Stimulated activated CD8-positive, alpha-beta memory T cell treated with anti-CD3 and anti-CD28 coated beads, Interleukin-7, amount 100 ng/mL, for 48 hours (primary cell): Measurements from ENCODE around the gene KLHDC8B.

ENCODE experiments used
- DNase-seq, 2 donors: peaks; one replicate each; pipeline ENCODE4 v3.0.0-alpha.2; 2020; ENCODE audit warnings: low read depth in 1 of 2; ENCODE audit errors: extremely low read depth in 1 of 2

KLHDC8B gene

DNA sequence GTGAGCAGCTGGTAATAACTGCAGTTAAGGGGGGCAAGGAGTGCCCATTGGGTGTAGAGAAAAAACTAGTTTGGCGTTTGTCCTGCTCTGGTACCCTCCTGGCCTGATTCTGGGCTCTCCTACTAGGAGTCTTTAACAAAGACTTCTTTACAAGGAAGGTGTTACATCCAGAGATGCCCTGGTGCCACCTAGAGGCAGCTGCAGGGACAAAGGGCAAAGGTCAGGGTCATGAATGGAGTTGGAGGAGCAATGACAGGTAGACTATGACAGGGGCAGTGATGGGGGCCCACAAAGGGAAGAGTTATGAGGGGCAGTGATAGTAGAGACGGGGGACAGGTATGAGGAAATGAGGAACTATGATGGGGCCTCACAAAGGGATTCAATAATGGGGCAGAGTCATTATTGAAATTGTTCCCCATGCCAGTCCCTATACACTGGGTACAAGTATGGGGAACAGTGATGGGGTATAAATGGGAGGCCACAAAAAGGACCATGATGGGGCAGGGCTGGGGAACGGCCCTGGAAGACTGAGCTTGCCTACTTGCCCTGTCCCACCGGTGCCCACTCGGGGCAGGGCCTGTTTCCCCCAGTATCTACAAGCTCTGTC is 13.2 kb upstream of the KLHDC8B start:
- DNase-seq, result peak in 1 of 2 donors; percentile 44

DNA sequence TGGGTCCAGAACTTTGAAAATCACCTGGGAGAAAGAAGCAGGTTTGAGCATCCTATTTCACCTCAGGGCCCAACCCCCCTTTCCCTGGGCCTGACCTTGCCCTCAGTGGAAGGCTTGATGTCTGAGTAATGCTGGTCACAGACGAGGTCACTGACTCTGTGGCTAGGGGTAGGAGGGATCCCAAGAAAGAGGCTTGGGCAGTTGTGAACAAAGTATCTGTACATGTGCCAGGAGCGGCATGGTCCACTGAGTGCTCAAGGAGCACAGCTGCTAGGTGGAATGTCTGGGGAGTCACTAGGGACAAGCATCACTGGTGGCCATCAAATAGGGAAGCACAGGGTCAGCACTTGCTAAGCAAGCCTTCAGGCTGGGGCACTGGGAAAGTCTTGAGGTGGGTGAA is 12.6 kb upstream of the KLHDC8B start:
- DNase-seq, result no peak

DNA sequence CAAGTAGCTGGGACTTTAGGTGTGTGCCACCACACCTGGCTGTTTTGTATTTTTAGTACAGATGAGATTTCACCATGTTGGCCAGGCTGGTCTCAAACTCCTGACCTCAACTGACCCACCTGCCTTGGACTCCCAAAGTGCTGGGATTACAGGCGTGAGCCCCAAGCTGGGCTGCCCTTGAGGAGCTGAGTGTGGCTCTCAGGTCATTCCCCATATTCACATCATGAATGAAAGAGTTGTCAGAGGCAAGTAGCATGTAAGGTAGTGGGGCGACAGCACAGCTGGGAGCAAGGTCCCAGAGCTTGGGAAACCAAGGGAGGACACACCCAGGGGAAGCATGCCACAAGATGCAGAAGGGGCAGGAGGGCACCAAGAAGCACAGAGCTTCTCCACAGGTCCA is 10.2 kb upstream of the KLHDC8B start:
- DNase-seq, result no peak

DNA sequence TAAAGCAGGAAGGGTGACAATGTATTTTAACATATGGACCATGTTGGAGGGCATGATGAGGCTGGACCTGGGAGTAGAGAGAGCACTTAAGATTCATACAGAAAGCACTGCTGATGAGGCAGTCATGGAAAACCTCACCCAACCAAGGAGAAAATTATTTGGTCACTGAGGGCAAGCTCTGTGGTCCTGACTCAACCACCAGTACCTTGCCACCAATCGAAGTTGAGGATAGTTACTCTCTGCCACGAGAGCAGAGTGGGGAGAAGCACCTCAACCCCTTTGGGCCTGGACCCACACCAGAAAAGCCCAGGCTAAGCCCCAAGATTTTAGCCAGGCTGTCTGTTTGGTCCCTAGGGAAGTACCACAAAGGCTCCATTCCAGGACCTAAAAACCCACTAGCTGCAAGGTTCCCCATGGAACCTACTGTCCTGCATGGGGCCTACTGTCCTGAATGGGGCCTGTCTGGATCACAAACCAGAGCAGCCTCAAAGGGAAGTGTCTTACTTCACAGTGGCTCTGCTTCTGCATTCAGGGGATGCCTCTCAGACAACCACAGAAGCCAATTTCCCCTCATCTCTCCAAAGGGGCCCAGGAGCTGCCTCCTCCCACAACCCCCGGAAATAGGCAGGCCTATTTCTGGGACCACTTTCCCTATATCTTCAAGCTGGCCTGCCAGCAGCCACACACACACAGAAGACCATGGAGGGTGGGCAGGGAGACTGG is 9.4 kb upstream of the KLHDC8B start:
- peak in 1 of 2 donors; percentile 39 for DNase-seq

DNA sequence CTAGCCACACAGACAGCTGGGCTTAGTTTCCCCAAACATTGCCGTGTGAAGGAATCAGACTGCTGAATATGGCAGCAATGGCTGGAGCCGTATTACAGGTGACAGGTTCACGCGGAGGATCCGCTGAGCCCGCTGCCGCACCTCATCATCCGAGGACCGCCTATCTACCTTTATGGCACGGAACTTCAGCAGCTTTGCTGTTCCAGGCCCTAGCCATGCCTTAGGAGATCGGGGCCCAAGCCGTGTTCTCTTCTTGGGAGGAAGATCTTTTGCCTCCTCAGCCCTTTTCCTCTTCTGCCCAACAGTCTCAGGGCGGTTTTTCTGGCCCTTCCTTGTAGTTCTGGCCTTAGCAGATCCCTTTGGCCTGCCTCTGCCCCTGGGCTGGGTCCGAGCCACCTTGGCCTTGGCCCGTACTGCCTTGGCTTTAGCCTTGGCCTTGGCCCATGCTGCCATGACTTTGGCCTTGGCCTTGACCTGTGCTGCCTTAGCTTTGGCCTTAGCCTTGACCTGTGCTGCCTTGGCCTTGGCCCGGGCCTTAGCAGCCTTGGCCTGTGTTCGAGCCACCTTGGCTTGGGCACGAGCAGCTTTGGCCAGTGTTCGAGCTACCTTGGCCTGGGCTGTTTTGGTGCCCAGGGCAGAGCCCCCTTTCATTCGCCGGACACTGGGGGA is 8.5 kb upstream of the KLHDC8B start:
- DNase-seq, result no peak

DNA sequence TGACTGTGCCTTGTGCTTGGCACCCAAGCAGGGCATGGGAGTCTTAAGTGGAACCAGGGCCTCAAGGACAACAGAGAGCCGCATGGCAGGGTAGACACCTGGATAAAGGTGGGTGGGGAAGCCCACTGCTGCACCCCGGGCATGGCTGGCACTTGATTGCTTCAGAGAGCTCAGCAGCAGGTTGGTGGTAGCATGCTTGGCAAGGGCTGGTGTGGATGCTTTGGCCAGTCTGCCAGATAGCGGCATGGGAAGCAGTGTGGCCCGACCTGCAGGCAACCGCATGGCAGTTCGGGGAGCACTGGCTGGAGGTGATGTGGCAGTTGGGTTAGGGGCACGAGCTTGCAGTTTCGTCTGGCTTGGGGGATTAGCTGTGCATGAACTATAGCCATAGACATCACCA is 7.8 kb upstream of the KLHDC8B start:
- DNase-seq, result no peak

DNA sequence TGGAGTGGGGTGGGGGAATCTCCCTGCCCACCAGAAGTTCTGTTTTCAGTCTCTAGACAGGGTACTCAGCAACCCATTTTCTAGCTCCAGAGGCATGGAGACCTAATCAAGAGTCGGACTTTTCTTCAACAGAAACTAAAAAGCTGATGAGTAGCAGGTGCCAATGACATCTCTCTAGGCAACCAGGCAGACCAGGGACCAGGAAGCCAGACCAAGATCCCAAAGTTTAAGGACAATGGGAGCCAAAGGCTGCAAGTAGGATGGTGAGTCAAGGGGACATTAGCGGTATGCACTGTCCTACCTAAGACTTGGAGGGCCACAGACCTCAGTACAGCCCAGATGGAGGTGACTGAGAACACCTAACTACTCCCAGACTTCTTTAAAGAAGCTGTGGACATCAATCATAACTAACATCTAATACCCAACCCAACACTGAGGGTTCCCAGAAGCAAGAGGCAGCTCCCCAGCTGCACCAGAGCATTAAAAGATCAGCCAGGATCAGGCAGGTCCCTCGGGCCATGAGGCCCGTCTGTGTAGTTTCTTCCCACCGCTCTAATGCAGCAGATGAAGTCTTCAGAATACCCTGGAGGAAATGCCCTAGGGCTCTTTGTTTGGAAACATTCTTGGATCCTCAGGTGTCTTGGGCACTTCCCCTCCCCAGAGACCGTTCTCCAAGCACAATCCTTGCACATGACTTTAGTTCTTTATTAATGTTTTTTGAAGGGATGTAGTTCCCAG is 6.2 kb upstream of the KLHDC8B start:
- no peak for DNase-seq

DNA sequence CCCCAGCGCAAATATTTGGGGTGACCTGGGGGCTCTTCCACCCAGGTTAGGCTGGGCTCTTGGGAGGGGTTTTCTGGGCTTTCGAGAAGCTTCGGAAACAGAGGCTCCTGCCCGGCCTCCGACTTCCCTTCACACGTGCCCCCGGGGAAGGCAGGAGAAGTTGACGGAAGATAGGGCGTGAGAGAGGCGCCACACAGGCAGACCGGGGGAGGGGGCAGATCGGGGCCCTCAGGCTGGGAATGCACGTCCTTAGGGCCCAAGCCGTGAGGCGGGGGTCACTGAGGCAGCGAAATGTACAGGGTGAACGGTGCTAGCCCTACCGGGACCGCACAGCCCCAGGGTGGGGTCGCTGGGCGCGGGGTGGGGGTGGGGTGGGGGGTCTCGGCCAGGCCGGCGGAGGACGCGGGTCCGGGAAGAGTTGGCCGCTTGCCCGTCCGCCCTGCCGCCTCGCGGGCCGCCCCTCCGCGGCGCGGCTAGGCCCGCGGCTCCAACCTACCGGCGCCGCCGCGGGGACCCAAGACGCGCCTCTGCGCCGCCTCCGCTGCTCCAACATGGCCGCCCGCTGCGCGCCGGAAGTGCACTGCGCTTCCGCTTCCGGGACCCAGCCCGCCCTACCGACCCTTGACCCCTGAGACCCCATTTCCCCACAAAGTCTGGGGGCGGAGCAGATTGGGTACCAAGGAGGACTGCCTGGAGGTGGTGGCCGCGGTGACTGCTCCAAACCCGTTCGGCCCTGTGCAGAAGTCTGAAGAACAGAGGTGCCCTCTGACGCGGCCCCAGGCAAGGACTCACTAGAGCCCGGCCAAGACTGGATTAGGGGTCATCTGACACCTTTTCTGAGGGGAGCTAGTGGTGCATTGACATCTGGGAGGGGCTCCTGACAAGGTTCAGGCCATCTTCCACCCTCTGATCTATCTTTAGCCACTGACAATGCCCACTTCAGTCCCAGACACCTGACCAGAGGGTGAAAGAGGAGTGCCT is 5.3 kb upstream of the KLHDC8B start, which contains the start of gene CCDC71:
Gene CCDC71 (minus strand): TSS at position 561 of the 981 bp plus-strand sequence. CDS start 2,123 bp downstream, outside the sequence.
- peak; percentile 56 to 62 for DNase-seq

DNA sequence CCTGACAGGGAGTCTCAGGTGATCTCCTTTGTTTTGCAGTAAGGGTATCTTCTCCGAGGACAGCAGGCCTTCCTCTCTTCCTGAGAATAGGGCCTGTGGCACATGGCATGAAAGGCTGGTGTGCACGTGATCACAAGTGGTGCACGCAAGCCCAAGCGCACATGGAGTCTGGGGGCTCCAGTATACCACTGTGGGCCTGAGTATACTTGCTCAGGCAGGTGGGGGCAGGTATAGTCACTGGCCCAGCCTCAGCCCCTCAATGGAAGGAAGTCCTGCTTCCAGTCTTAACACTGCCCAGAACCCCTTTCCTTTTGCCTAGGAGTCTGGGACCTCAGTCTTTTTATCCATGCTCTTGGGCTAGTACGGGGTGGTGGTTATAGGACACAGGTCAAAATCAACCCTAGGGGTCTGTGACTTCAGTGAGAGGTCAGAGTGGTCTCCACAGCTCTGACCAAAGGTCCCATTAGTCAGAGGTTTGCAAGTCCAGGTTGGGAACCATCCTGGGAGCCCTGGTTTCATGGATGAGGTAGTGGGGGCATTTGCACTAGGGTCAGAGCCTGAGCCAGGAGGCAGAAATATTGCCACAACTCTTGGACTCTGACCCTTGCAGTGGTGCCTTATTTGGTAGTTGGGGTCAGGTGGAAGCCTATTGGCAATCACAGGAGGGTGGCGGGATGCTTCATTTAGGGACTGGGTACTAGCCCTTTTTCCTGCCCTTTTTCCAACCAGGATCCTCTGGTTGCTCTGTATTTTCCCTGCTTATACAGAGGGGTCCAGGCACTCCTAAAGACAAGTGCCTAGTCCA is 4.4 kb upstream of the KLHDC8B start:
- no peak for DNase-seq

DNA sequence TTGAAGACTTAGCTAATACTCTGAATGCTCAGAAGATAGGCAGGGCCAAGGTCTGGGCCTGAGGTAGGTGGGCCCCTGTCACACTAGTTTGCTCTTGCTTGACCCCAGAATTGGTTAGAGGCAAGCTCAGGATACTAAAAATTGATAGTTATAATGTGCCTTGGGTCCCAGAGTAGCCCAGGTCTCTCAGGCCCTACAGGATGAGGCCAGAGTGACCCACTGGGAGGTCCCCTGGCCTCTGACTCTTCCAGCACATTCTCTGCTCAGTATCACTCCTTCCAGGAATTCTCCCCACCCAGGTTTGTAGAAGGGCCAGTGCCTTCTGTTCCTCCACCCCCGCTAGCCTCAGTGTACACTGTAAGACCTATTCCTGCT is 667 bp upstream of the KLHDC8B start:
- DNase-seq, result no peak

DNA sequence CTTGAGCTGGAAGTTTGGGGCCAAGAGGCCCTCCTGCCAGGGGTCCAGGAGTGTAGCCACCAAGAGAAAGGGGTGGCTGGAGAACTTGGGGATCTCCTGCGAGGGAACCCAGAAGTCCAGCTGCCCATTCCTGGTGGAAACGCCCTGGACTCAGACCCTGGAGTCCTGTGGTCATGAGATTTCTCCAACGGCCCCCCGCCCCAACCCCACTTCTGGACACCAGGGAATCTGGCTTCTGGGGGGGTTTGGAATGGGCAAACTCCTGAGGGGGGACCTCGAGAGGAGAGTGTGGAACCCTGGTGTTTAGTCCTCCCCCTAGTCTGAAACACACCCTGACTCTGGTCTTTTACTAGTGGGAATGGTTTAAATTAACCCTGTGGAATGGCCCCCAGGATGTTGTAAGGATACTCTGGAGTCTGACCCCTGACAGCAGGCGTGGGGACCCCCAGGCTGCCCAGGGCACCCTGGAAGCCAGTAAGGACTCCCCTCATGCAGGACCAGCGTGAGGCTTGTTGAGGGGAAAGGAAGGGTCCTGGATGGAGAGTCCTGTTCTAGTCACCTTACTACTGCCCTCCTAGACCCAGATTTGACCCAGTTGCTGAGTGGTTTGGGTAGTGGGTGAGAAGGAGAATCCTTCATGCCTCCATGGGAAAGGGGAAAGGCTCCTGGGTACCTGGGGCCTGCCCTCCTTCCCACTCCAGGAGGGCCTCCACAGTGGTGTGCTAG is 540 bp downstream of the KLHDC8B start:
- no peak for DNase-seq

DNA sequence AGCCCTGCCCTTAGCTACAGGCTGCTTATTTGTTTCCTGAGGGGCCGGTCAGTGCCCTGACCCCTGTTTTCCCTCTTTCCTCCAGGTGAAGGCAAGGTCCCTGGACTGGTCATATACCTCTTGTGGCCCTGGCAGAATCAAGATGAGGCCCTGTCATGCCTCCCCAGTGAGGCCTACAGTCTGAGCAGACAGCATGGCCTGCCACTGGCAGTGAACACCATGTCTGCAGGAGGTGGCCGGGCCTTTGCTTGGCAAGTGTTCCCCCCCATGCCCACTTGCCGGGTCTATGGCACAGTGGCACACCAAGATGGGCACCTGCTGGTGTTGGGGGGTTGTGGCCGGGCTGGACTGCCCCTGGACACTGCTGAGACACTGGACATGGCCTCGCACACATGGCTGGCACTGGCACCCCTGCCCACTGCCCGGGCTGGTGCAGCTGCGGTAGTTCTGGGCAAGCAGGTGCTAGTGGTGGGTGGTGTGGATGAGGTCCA is 1.2 kb downstream of the KLHDC8B start:
- DNase-seq, result no peak

DNA sequence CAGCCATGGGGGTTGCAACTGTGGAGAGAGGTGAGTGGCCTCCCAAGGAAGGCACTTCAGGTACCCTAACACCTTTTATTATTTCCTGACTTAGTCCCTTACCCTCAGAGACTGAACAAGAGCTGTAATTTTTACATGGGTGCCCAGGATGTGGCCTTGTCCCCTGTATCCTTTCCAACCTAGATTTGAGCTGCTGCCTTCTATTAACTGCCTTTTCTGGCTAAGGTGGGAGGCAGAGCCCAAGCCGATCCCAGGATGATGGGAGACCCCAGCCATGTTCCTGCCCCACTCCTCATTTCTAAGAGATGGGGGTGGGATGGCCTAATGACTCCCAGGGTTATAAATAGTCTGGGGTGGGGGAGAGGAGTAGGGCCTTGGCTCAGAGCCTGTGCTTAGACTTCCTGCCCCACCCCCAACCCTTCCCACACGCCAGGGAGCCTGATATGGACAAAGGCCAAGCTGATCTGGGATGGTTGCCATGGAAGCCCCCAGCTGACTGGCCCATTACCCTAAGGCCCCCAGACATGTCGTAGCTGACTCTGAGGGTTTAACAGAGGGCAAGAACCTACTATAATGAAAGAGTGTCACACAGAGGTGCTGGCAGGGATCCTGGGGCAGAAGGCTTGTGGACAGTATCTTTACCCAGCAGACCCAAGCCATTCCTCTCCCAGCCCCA is 1.9 kb downstream of the KLHDC8B start:
- DNase-seq, result no peak

DNA sequence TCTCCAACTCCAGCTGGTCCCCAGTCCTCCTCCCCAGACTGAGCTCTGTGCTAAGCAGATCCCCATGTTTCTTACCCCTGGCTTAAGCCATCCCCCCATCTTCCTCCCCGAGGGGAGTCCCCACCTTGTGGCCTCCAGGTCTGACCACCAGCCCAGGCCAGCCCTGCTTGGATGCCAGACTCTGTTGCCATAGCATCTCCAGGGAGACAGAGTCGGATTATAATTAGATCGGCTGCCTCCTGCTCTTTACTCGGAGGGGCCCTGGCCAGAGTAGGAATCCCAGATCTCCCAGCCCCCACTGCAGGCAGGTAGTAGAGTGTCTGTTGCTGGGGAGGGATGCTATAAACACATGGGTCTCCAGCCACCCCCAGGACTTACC is 2.4 kb downstream of the KLHDC8B start:
- no peak for DNase-seq

DNA sequence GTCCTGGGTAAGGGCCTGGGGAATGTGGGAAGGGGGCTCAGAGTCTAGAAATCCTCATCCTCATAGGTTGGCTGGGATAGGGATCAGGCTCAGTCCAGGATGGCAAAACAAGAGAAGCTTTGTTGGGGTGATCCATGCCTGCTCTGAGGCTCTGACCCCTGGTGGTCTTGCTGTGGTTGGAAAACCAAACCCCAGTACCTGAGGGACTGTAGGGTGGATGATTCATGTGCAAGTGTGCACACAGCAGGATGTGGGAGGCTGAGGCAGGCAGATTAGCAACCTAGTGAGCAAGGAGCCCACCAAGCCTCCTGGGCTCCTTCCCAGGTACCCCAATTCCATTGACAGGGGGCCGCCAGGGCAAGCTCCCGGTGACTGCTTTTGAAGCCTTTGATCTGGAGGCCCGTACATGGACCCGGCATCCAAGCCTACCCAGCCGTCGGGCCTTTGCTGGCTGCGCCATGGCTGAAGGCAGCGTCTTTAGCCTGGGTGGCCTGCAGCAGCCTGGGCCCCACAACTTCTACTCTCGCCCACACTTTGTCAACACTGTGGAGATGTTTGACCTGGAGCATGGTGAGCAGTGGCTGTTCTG is 3.1 kb downstream of the KLHDC8B start:
- DNase-seq, result no peak

DNA sequence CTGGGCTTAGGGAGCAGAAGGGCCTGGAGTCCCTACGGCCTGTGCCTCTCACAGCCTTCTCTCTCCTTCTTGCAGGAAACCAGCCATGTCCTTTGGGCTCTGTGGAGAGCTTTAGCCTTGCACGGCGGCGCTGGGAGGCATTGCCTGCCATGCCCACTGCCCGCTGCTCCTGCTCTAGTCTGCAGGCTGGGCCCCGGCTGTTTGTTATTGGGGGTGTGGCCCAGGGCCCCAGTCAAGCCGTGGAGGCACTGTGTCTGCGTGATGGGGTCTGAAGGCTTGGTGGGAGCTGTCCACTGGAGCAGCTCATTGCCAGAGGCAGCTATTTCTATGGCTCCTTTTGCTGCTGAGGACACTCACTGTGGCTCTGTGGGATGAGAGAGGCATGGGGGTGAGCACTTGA is 4.1 kb downstream of the KLHDC8B start:
- no peak for DNase-seq

DNA sequence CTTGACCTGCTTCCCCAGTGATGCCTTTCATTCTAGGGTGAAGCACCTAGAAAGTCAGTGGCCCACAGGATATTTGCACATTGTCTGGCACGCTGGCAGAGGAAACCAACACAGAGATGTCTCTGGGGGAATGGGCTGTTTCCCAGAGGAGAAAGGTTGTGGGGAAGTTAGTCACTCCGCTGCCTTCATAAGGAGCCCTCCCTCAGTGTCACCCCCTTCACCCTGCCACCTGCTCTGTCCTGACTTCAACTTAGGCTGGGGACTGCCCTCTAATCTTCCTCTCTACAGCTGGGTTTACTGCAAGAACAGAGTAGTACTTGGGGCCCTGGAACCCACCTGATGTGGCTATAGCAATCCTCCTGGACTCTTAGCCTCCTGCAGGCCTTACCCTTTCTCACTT is 5.7 kb downstream of the KLHDC8B start:
- no peak for DNase-seq

DNA sequence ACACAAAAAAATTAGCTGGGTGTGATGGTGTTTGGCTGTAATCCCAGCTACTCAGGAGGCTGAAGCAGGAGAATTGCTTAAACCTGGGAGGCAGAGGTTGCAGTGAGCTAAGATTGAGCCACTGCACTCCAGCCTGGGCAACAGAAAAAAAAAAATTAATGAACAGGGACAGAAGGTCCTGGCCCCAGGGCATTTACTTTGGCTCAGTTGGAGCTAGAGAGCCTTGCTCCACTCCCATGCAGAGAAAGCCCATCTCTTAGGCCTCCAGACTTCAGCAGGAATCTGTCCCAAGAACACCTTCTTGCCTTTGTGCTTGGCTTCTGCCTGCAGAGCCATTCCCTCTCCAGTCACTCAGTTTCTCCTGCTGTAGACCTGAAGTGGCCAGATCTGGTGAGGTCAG is 8.7 kb downstream of the KLHDC8B start:
- DNase-seq, result no peak
